H1 (cell line): ENCODE results near the gene ZNF670. TPM values are rescaled to one million over a fixed set of nuclear protein-coding genes. Genes with fewer than 3 reads are reported as not detected.

ENCODE experiments used
- CTCF ChIA-PET: fragments of 300-600 bp; sonication (Branson Sonifier 250); formaldehyde crosslinking; loops from one replicate; lab custom pipeline; 2021; ENCODE audit not compliant: partially characterized antibody; lab: Charles Lee
- POLR2A ChIA-PET: fragments of 300-600 bp; sonication (Branson Sonifier 250); formaldehyde crosslinking; loops from one replicate; lab custom pipeline; 2021; ENCODE audit warnings: inconsistent platforms; ENCODE audit not compliant: partially characterized antibody; lab: Charles Lee
- DNase-seq, 2 experiments: peaks; one replicate each; pipeline versions ENCODE4 v3.0.0 to v3.0.0-alpha.2; 2010 to 2022; ENCODE audit warnings: low spot score in 2 of 2, low read depth in 1 of 2, mixed read lengths in 1 of 2
- FAIRE-seq: peaks from 2 replicates; lab custom pipeline; 2011; peaks lifted over from hg19 to GRCh38; lab: Jason Lieb, UNC
- H2AFZ ChIP-seq: 2 replicates; pipeline ENCODE4 v1.8.1; 2012; ENCODE audit warnings: low read length, inconsistent platforms
- H2AK5ac ChIP-seq: 2 replicates; pipeline ENCODE4 v1.6.1; 2013; ENCODE audit warnings: low read depth, low read length
- H2BK120ac ChIP-seq: replicated peaks from 2 replicates; pipeline ENCODE3; 2013; ENCODE audit warnings: low read depth, low read length, inconsistent platforms
- H2BK12ac ChIP-seq: 2 replicates; pipeline ENCODE4 v1.6.1; 2013; ENCODE audit warnings: low read depth, low read length
- H2BK15ac ChIP-seq: 2 replicates; pipeline ENCODE4 v1.6.1; 2013; ENCODE audit warnings: low read length
- H2BK20ac ChIP-seq: 2 replicates; pipeline ENCODE4 v1.6.1; 2013; ENCODE audit warnings: low read length
- H2BK5ac ChIP-seq: 2 replicates; pipeline ENCODE4 v1.6.1; 2013; ENCODE audit warnings: low read depth, low read length
- H3K14ac ChIP-seq: 2 replicates; pipeline ENCODE4 v1.6.1; 2013; ENCODE audit warnings: inconsistent platforms; ENCODE audit not compliant: insufficient read length
- H3K18ac ChIP-seq: 2 replicates; pipeline ENCODE4 v1.6.1; 2013; ENCODE audit warnings: low read length; ENCODE audit errors: extremely low read depth
- H3K23ac ChIP-seq: 2 replicates; pipeline ENCODE4 v1.6.1; 2013; ENCODE audit warnings: inconsistent platforms; ENCODE audit not compliant: insufficient read length
- H3K23me2 ChIP-seq: 2 replicates; pipeline ENCODE4 v1.6.1; 2013; ENCODE audit warnings: low read depth, low read length
- H3K27ac ChIP-seq: 2 replicates; pipeline ENCODE4 v1.6.1; 2011; ENCODE audit warnings: low read depth, low read length, inconsistent platforms
- H3K27me3 ChIP-seq, 4 experiments: replicated peaks in 1 of 4; 1 replicate in 1 of 4; 2 replicates in 3 of 4; pipeline versions ENCODE4 v1.6.1 to v1.8.1; 2011 to 2013; ENCODE audit warnings: low read length in 3 of 4, mild to moderate bottlenecking in 3 of 4, inconsistent platforms in 2 of 4, mixed read lengths in 2 of 4, moderate library complexity in 1 of 4; ENCODE audit not compliant: control insufficient read depth in 3 of 4, insufficient read depth in 3 of 4; ENCODE audit errors: extremely low read depth in 1 of 4
- H3K36me3 ChIP-seq, 4 experiments: 2 replicates each; pipeline versions ENCODE4 v1.6.1 to v1.8.1; 2011 to 2013; ENCODE audit warnings: mild to moderate bottlenecking in 4 of 4, low read length in 3 of 4, moderate library complexity in 2 of 4, control low read depth in 1 of 4, inconsistent platforms in 1 of 4; ENCODE audit not compliant: insufficient read depth in 4 of 4, control insufficient read depth in 2 of 4
- H3K4ac ChIP-seq: replicated peaks from 2 replicates; pipeline ENCODE3; 2013; ENCODE audit warnings: low read length, low read depth, mixed read lengths, inconsistent platforms; ENCODE audit not compliant: insufficient read length
- H3K4me1 ChIP-seq, 4 experiments: replicated peaks in 1 of 4; 1 replicate in 1 of 4; 2 replicates in 3 of 4; pipeline versions ENCODE4 v1.6.1 to v1.8.1; 2011 to 2013; ENCODE audit warnings: low read length in 3 of 4, inconsistent platforms in 2 of 4, mixed read lengths in 1 of 4; ENCODE audit not compliant: insufficient read depth in 4 of 4, control insufficient read depth in 3 of 4
- H3K4me2 ChIP-seq, 2 experiments: 2 replicates each; pipeline versions ENCODE4 v1.6.1 to v1.8.1; 2011 to 2013; ENCODE audit warnings: low read depth in 2 of 2, low read length in 2 of 2, control low read depth in 1 of 2, inconsistent platforms in 1 of 2, mild to moderate bottlenecking in 1 of 2; ENCODE audit not compliant: insufficient read depth in 1 of 2
- H3K4me3 ChIP-seq, 4 experiments: fragments of 200-600, 300-600 bp in 1 of 4; sonication (generic), shearing (Covaris generic), sonication (Bioruptor Twin) in 1 of 4; 2 replicates each; pipeline versions ENCODE4 v1.5.1 to v1.8.1; 2011 to 2016; ENCODE audit warnings: low read length in 4 of 4, low read depth in 3 of 4, control low read depth in 2 of 4, inconsistent platforms in 2 of 4, mild to moderate bottlenecking in 2 of 4, mixed read lengths in 1 of 4, moderate library complexity in 1 of 4; ENCODE audit not compliant: insufficient read depth in 2 of 4; ENCODE audit errors: extremely low read depth in 1 of 4
- H3K56ac ChIP-seq: replicated peaks from 2 replicates; pipeline ENCODE3; 2013; ENCODE audit warnings: low read depth, mild to moderate bottlenecking, mixed read lengths, low read length, inconsistent platforms; ENCODE audit not compliant: insufficient read length
- H3K79me1 ChIP-seq: 2 replicates; pipeline ENCODE4 v1.6.1; 2013; ENCODE audit warnings: low read depth, low read length, control low read depth
- H3K79me2 ChIP-seq, 2 experiments: 2 replicates each; pipeline versions ENCODE4 v1.6.1 to v1.8.1; 2012 to 2013; ENCODE audit warnings: low read length in 2 of 2, mild to moderate bottlenecking in 2 of 2, inconsistent platforms in 1 of 2; ENCODE audit not compliant: insufficient read depth in 2 of 2, control insufficient read depth in 1 of 2
- H3K9ac ChIP-seq, 4 experiments: replicated peaks in 1 of 4; 1 replicate in 1 of 4; 2 replicates in 3 of 4; pipeline versions ENCODE4 v1.6.1 to v1.8.1; 2011 to 2013; ENCODE audit warnings: low read depth in 3 of 4, low read length in 3 of 4, control low read depth in 2 of 4, mild to moderate bottlenecking in 2 of 4, moderate library complexity in 2 of 4, inconsistent platforms in 1 of 4; ENCODE audit errors: extremely low read depth in 1 of 4
- H3K9me3 ChIP-seq, 2 experiments: 2 replicates each; pipeline versions ENCODE4 v1.6.1 to v1.8.1; 2012 to 2013; ENCODE audit warnings: mild to moderate bottlenecking in 2 of 2, moderate library complexity in 2 of 2, control low read depth in 1 of 2, inconsistent platforms in 1 of 2, low read depth in 1 of 2, low read length in 1 of 2, mixed read lengths in 1 of 2; ENCODE audit not compliant: insufficient read depth in 2 of 2
- H4K20me1 ChIP-seq, 2 experiments: replicated peaks in 1 of 2; 2 replicates each; pipeline versions ENCODE3 to v1.8.1; 2011 to 2013; ENCODE audit warnings: inconsistent platforms in 2 of 2, low read length in 2 of 2, mild to moderate bottlenecking in 1 of 2; ENCODE audit not compliant: insufficient read depth in 2 of 2, control insufficient read depth in 1 of 2
- H4K5ac ChIP-seq: 2 replicates; pipeline ENCODE4 v1.6.1; 2013; ENCODE audit warnings: low read length, low read depth, mixed read lengths, inconsistent platforms; ENCODE audit not compliant: insufficient read length
- H4K8ac ChIP-seq: 2 replicates; pipeline ENCODE4 v1.8.0; 2013; ENCODE audit warnings: mild to moderate bottlenecking, moderate library complexity, low read length, inconsistent platforms; ENCODE audit not compliant: insufficient read depth; ENCODE audit errors: extremely low read depth
- H4K91ac ChIP-seq: replicated peaks from 2 replicates; pipeline ENCODE3; 2013; ENCODE audit warnings: low read length, mixed read lengths, inconsistent platforms; ENCODE audit not compliant: insufficient read length
- CTBP2 ChIP-seq: IDR thresholded peaks from 2 replicates; pipeline ENCODE4 v1.7.0; 2011; ENCODE audit warnings: borderline replicate concordance, mild to moderate bottlenecking, moderate library complexity, mixed read lengths, low read length; ENCODE audit not compliant: insufficient read depth, insufficient read length
- POLR2AphosphoS5 ChIP-seq: IDR thresholded peaks from 2 replicates; pipeline ENCODE4 v1.6.1; 2011; ENCODE audit warnings: low read depth, low read length
- RAD21 ChIP-seq, 2 experiments: IDR thresholded peaks in 1 of 2; conservative IDR thresholded peaks in 1 of 2; 2 replicates each; pipeline ENCODE4 v1.6.1; 2011; ENCODE audit warnings: low read depth in 2 of 2, low read length in 2 of 2, improper control_type of control experiment in 1 of 2, inconsistent platforms in 1 of 2, mild to moderate bottlenecking in 1 of 2, moderate library complexity in 1 of 2
- WGBS, 2 experiments: shearing (Covaris generic) in 1 of 2; methylation state at CpG; one replicate each; pipeline versions ENCODE4 v1.1.6 to v1.1.7; 2013 to 2015; ENCODE audit warnings: low lambda C conversion rate in 2 of 2, mixed read lengths in 2 of 2, inconsistent platforms in 1 of 2, low coverage in 1 of 2, missing lambda C conversion rate in 1 of 2; ENCODE audit not compliant: insufficient replicate concordance in 2 of 2, insufficient coverage in 1 of 2, insufficient read length in 1 of 2; ENCODE audit errors: extremely low coverage in 1 of 2, missing lambda C conversion rate in 1 of 2; 5-methylcytosine and 5-hydroxymethylcytosine counted together
- polyA plus RNA-seq, 7 experiments: library from polyadenylated mRNA; depleted of rRNA in 3 of 7; stranded (reverse) in 5 of 7; unstranded in 2 of 7; fragments of >200 nt in 5 of 7; fragments of 200-250 nt in 2 of 7; gene quantifications; 1 replicate in 5 of 7; 2 replicates in 1 of 7; 4 replicates in 1 of 7; pipeline versions ENCODE4 v1.2.1 to v1.2.3, GENCODE V29; 2011 to 2013; ENCODE audit warnings: missing spikeins in 2 of 7, mixed read lengths in 2 of 7
- total RNA-seq: library from RNA; stranded (reverse); fragmentation: NEBNext Ultra II Directional; extraction: Animal tissue kit (Norgen Biotek cat#: 25700); gene quantifications from 2 replicates; pipeline ENCODE4 v1.2.1, GENCODE V29; 2021

Gene ZNF670
- total and polyA plus RNA-seq, 2 of the 8 experiments (the other 6 are each of a cell fraction or from before 2014, with no cell fraction given) = 2.8 to 15.4 TPM

DNA sequence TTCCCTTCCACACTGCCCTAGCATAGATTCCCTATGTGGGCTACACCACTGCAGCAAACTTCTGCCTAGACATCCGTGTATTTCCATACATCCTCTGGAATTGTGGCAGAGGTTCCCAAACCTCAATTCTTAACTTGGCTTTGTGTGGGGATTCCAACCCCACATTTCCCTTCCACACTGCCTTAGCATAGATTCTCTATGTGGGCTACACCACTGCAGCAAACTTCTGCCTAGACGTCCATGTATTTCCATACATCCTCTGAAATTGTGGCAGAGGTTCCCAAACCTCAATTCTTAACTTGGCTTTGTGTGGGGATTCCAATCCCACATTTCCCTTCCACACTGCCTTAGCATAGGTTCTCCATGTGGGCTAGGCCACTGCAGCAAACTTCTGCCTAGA is 31.4 kb downstream of the ZNF670 start:
- Histone ChIP-seq H3K23me2 (no peaks in the 10 kb centered on the region), H3K4ac (no peak overlapping the region), H3K27me3 (no peaks in the 10 kb centered on the region), H4K8ac (no peak overlapping the region), H2AFZ (no peak overlapping the region), H3K14ac (no peak overlapping the region), H3K4me3 (no peak overlapping the region), H3K23ac (no peak overlapping the region), H2AK5ac (no peak overlapping the region), H3K4me1 (no peaks in the 10 kb centered on the region), H3K9me3 (peaks cover 79 to 80% of the 10 kb centered on the region in 2 experiments), H3K18ac (no peak overlapping the region), H2BK20ac (no peak overlapping the region), H3K79me1 (peaks cover 8% of the 10 kb centered on the region), H2BK5ac (no peak overlapping the region), H3K4me2 (no peak overlapping the region), H3K56ac (no peak overlapping the region), H2BK120ac (no peak overlapping the region), H4K20me1 (no peaks in the 10 kb centered on the region), H3K27ac (no peak overlapping the region), H2BK12ac (no peak overlapping the region), H2BK15ac (no peak overlapping the region), H3K36me3 (peaks cover 0 to 40% (median 0%) of the 10 kb centered on the region in 4 experiments; a peak in 5 of 8 replicates), H4K91ac (no peak overlapping the region), H3K9ac (no peak overlapping the region), H3K79me2 (peaks cover 11 to 58% of the 10 kb centered on the region in 2 experiments; a peak in 3 of 4 replicates), H4K5ac (no peak overlapping the region)
- ChIA-PET CTCF (interaction anchor here (0.6 kb wide), 1 partner anchor 14 kb away, joined by 5 read pairs; no protein-coding TSS in a partner anchor), POLR2A (no interaction called here)
- TF ChIP-seq CTBP2 (no peak), POLR2AphosphoS5 (no peak), RAD21 (IDR thresholded peaks at IDR 0.05 in 1 of 2, conservative IDR thresholded peaks at IDR 0.05 in 1 of 2; ENCODE audit: low read depth in 2 of 2, low read length in 2 of 2) (no peak)
- FAIRE-seq (no peak), DNase-seq (no peak)
- WGBS, 2 experiments = 97% methylated on average over 2 of the region's 2 CpGs; no CpG with 5 or more reads in 1 of the 2 experiments
